SJCRH30 (cell line): ENCODE measurements around the gene SRC. TPM values are rescaled to one million over a fixed set of nuclear protein-coding genes. Genes with fewer than 3 reads are reported as not detected.
"Not testable (repeated sequence)": the region's sequence is repeated elsewhere in the genome, so short reads cannot be mapped to it uniquely, and the experiment has no call there.

Experiments used
- DNase-seq, 2 experiments: peaks; one replicate each; pipeline ENCODE4 v3.0.0-alpha.2; 2015 to 2020
- H3K27ac ChIP-seq: fragments of 250-450 bp; sonication (Bioruptor Pico); 2 replicates; pipeline ENCODE4 v1.5.1; 2020; ENCODE audit warnings: mild to moderate bottlenecking, moderate library complexity
- H3K27me3 ChIP-seq: fragments of 250-450 bp; sonication (Bioruptor Pico); 2 replicates; pipeline ENCODE4 v1.5.1; 2020; ENCODE audit warnings: mild to moderate bottlenecking, moderate library complexity
- H3K36me3 ChIP-seq: fragments of 250-450 bp; sonication (Bioruptor Pico); 2 replicates; pipeline ENCODE4 v1.5.1; 2020; ENCODE audit warnings: mild to moderate bottlenecking, moderate library complexity
- H3K4me1 ChIP-seq: fragments of 250-450 bp; sonication (Bioruptor Pico); 2 replicates; pipeline ENCODE4 v1.5.1; 2020; ENCODE audit warnings: mild to moderate bottlenecking, moderate library complexity
- H3K4me3 ChIP-seq: fragments of 250-450 bp; sonication (Bioruptor Pico); 2 replicates; pipeline ENCODE4 v1.5.1; 2020; ENCODE audit warnings: mild to moderate bottlenecking, moderate library complexity
- H3K9me3 ChIP-seq: fragments of 250-450 bp; sonication (Bioruptor Pico); replicated peaks from 2 replicates; pipeline ENCODE4 v1.5.1; 2020; ENCODE audit warnings: mild to moderate bottlenecking, moderate library complexity
- total RNA-seq: library from RNA; depleted of rRNA; stranded (reverse); fragments of >200 nt; shearing (Covaris generic); gene quantifications from 2 replicates; pipeline ENCODE4 v1.2.3, GENCODE V29; 2014

The SRC gene
- total RNA-seq, 1 experiment from 2014 or later = 15.4 TPM

GRCh38 chr20:37366743-37367142, 20.8 kb downstream of the SRC start:
- H3K27ac ChIP-seq = no peak overlapping the region
- no peaks in the 10 kb centered on the region for H3K27me3 ChIP-seq
- DNase-seq = no peak
- H3K36me3 ChIP-seq = peaks cover 10% of the 10 kb centered on the region
- no peaks in the 10 kb centered on the region for H3K4me1 ChIP-seq
- 0 out of 2 replicates have a peak, but pooled peaks cover 4% of the 10 kb centered on the region for H3K9me3 ChIP-seq
- H3K4me3 ChIP-seq = no peak overlapping the region

- no peak overlapping the region for H3K27ac ChIP-seq
- H3K9me3 ChIP-seq = 0 out of 2 replicates have a peak, but pooled peaks cover 4% of the 10 kb centered on the region
- no peak for DNase-seq
- no peaks in the 10 kb centered on the region for H3K4me1 ChIP-seq
- no peak overlapping the region for H3K4me3 ChIP-seq
- no peaks in the 10 kb centered on the region for H3K27me3 ChIP-seq
- peaks cover 10% of the 10 kb centered on the region for H3K36me3 ChIP-seq
These were observed 23.9 kb downstream of the SRC start for GRCh38 chr20:37369846-37370245.

- H3K36me3 ChIP-seq, H3K4me1 ChIP-seq, H3K27me3 ChIP-seq, H3K4me3 ChIP-seq, DNase-seq, H3K27ac ChIP-seq, H3K9me3 ChIP-seq: not testable (repeated sequence)
These were observed 25.9 kb downstream of the SRC start for GRCh38 chr20:37371845-37372244.

GRCh38 chr20:37372441-37372840, 26.5 kb downstream of the SRC start:
- 0 out of 2 replicates have a peak, but pooled peaks cover 5% of the 10 kb centered on the region for H3K36me3 ChIP-seq
- no peaks in the 10 kb centered on the region for H3K27me3 ChIP-seq
- no peak for DNase-seq
- H3K9me3 ChIP-seq = no peaks in the 10 kb centered on the region
- H3K27ac ChIP-seq = no peak overlapping the region
- H3K4me3 ChIP-seq = no peak overlapping the region
- no peaks in the 10 kb centered on the region for H3K4me1 ChIP-seq

- Histone ChIP-seq H3K27ac (no peak overlapping the region), H3K27me3 (no peaks in the 10 kb centered on the region), H3K36me3 (0 out of 2 replicates have a peak, but pooled peaks cover 5% of the 10 kb centered on the region), H3K9me3 (no peaks in the 10 kb centered on the region), H3K4me3 (no peak overlapping the region), H3K4me1 (no peaks in the 10 kb centered on the region)
- no peak for DNase-seq
These were observed 27.2 kb downstream of the SRC start for GRCh38 chr20:37373020-37373598.

- no peaks in the 10 kb centered on the region for H3K9me3 ChIP-seq
- no peaks in the 10 kb centered on the region; the same call in 1 of the 2 replicates for H3K4me1 ChIP-seq
- H3K4me3 ChIP-seq = no peak overlapping the region
- no peak for DNase-seq
- no peak overlapping the region for H3K27ac ChIP-seq
- 0 out of 2 replicates have a peak, but pooled peaks cover 5% of the 10 kb centered on the region for H3K36me3 ChIP-seq
- no peaks in the 10 kb centered on the region for H3K27me3 ChIP-seq
These were observed 29.3 kb downstream of the SRC start for GRCh38 chr20:37375227-37375626.

- Histone ChIP-seq H3K4me3 (no peak overlapping the region), H3K27ac (no peak overlapping the region), H3K36me3 (0 out of 2 replicates have a peak, but pooled peaks cover 5% of the 10 kb centered on the region), H3K9me3 (no peaks in the 10 kb centered on the region), H3K4me1 (no peaks in the 10 kb centered on the region; the same call in 1 of the 2 replicates), H3K27me3 (no peaks in the 10 kb centered on the region)
- no peak for DNase-seq
These were observed 30.4 kb downstream of the SRC start for GRCh38 chr20:37376324-37376723.

- no peaks in the 10 kb centered on the region; the same call in 1 of the 2 replicates for H3K4me1 ChIP-seq
- no peak overlapping the region for H3K4me3 ChIP-seq
- no peak for DNase-seq
- H3K36me3 ChIP-seq = 0 out of 2 replicates have a peak, but pooled peaks cover 5% of the 10 kb centered on the region
- no peaks in the 10 kb centered on the region for H3K27me3 ChIP-seq
- H3K27ac ChIP-seq = no peak overlapping the region
- H3K9me3 ChIP-seq = no peaks in the 10 kb centered on the region
These were observed 30.9 kb downstream of the SRC start for GRCh38 chr20:37376791-37377190.

GRCh38 chr20:37377346-37378081, 31.6 kb downstream of the SRC start:
- Histone ChIP-seq H3K9me3 (no peaks in the 10 kb centered on the region), H3K27ac (no peak overlapping the region), H3K4me1 (no peaks in the 10 kb centered on the region; the same call in 1 of the 2 replicates), H3K4me3 (no peak overlapping the region), H3K27me3 (no peaks in the 10 kb centered on the region), H3K36me3 (0 out of 2 replicates have a peak, but pooled peaks cover 5% of the 10 kb centered on the region)
- no peak for DNase-seq

- 0 out of 2 replicates have a peak, but pooled peaks cover 5% of the 10 kb centered on the region for H3K36me3 ChIP-seq
- no peak overlapping the region for H3K4me3 ChIP-seq
- no peaks in the 10 kb centered on the region for H3K27me3 ChIP-seq
- no peaks in the 10 kb centered on the region; the same call in 1 of the 2 replicates for H3K4me1 ChIP-seq
- H3K9me3 ChIP-seq = no peaks in the 10 kb centered on the region
- no peak overlapping the region for H3K27ac ChIP-seq
- DNase-seq = no peak
These were observed 32.5 kb downstream of the SRC start for GRCh38 chr20:37378420-37378784.

- Histone ChIP-seq H3K36me3 (0 out of 2 replicates have a peak, but pooled peaks cover 5% of the 10 kb centered on the region), H3K27ac (no peak overlapping the region), H3K4me3 (no peak overlapping the region), H3K27me3 (no peaks in the 10 kb centered on the region), H3K4me1 (no peaks in the 10 kb centered on the region; the same call in 1 of the 2 replicates), H3K9me3 (no peaks in the 10 kb centered on the region)
- DNase-seq = no peak
These were observed 33.1 kb downstream of the SRC start for GRCh38 chr20:37378785-37379598.

GRCh38 chr20:37379967-37380828, 34.3 kb downstream of the SRC start:
- Histone ChIP-seq H3K36me3 (0 out of 2 replicates have a peak, but pooled peaks cover 5% of the 10 kb centered on the region), H3K4me1 (no peaks in the 10 kb centered on the region; the same call in 1 of the 2 replicates), H3K27ac (no peak overlapping the region), H3K27me3 (no peaks in the 10 kb centered on the region), H3K4me3 (no peak overlapping the region), H3K9me3 (no peaks in the 10 kb centered on the region)
- DNase-seq = no peak

- H3K36me3 ChIP-seq = 0 out of 2 replicates have a peak, but pooled peaks cover 2% of the 10 kb centered on the region
- H3K27me3 ChIP-seq = no peaks in the 10 kb centered on the region
- DNase-seq = no peak
- H3K27ac ChIP-seq = no peak overlapping the region
- H3K9me3 ChIP-seq = no peaks in the 10 kb centered on the region
- H3K4me3 ChIP-seq = no peak overlapping the region
- H3K4me1 ChIP-seq = no peaks in the 10 kb centered on the region; the same call in 1 of the 2 replicates
These were observed 35.1 kb downstream of the SRC start for GRCh38 chr20:37380864-37381579.
